ENCODE data around the gene CD247. TPM values are rescaled to one million over a fixed set of nuclear protein-coding genes. Genes with fewer than 3 reads are reported as not detected.

The CD247 gene
- total RNA-seq, 1 experiment from 2014 or later: 1.4 TPM

DNA sequence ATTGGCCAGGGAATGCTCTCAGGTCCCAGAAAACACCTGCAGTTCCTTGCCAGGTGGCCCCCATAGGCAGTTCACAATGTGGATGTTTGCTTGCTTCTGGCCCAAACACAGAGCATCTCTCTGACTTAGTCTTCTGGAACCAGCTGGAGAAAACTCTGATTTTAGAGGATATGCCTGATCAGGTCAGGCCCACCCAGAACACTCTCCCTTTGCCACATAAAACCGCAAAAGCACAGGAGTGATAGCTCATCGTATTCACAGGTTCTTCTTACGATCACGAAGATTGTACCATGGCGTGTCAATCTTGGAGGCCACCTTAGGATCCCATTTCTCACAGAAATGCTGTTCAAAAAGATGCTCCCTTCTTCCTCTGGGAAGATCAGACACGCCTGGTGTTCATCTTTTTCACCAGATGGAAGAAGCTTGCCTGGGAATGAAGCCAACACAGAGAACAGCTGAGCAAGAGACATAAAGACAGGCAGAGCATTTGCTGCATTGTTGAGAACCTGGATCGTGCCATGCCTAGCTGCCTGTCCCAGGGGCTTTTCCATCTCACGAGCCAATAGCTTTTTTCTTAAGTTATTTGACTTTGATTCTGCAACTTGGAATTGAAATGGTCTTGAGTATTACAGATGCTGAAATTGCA lies 11.6 kb upstream of the CD247 start:
- H3K36me3 ChIP-seq (ENCODE audit: insufficient read depth, low read length, poor library complexity, severe bottlenecking): no peaks in the 10 kb centered on the region
- H3K4me1 ChIP-seq (ENCODE audit: insufficient read depth, low read length, poor library complexity, severe bottlenecking): no peaks in the 10 kb centered on the region
- intact Hi-C loops (cut with micrococcal nuclease; ENCODE audit: unreplicated experiment): loop anchor here (5.0 to 10.0 kb wide), 4 partner anchors 85 to 618 kb away; no protein-coding TSS in a partner anchor
- DNase-seq (ENCODE audit: low spot score): peak; percentile 58
- no peaks in the 10 kb centered on the region for H3K9me3 ChIP-seq (ENCODE audit: low read depth, low read length, poor library complexity, severe bottlenecking)
- H3K4me3 ChIP-seq (ENCODE audit: low read depth, low read length, poor library complexity, severe bottlenecking): no peak overlapping the region
- BruUV-seq (replicated peaks): no TSS peak
- TF ChIP-seq EZH2 (IDR thresholded peaks at IDR 0.05; ENCODE audit: borderline replicate concordance, low read depth, low read length, poor library complexity, severe bottlenecking): no peak
- TF ChIP-seq, protein P1, sequence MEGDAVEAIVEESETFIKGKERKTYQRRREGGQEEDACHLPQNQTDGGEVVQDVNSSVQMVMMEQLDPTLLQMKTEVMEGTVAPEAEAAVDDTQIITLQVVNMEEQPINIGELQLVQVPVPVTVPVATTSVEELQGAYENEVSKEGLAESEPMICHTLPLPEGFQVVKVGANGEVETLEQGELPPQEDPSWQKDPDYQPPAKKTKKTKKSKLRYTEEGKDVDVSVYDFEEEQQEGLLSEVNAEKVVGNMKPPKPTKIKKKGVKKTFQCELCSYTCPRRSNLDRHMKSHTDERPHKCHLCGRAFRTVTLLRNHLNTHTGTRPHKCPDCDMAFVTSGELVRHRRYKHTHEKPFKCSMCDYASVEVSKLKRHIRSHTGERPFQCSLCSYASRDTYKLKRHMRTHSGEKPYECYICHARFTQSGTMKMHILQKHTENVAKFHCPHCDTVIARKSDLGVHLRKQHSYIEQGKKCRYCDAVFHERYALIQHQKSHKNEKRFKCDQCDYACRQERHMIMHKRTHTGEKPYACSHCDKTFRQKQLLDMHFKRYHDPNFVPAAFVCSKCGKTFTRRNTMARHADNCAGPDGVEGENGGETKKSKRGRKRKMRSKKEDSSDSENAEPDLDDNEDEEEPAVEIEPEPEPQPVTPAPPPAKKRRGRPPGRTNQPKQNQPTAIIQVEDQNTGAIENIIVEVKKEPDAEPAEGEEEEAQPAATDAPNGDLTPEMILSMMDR (conservative IDR thresholded peaks at IDR 0.05; ENCODE audit: low read depth, low read length): no peak
- no peak overlapping the region for H3K27ac ChIP-seq (ENCODE audit: low read depth, low read length, poor library complexity, severe bottlenecking)
- ChIA-PET POLR2A (ENCODE audit: low non-redundant PET) (no interaction called here), CTCF (interaction anchor here (0.8 to 1.0 kb wide), 3 partner anchors 10 to 262 kb away, joined by 3 to 5 read pairs (median 4); no protein-coding TSS in a partner anchor)
- no peaks in the 10 kb centered on the region for H3K27me3 ChIP-seq (replicated peaks; ENCODE audit: insufficient read depth, low read depth, low read length, poor library complexity)

DNA sequence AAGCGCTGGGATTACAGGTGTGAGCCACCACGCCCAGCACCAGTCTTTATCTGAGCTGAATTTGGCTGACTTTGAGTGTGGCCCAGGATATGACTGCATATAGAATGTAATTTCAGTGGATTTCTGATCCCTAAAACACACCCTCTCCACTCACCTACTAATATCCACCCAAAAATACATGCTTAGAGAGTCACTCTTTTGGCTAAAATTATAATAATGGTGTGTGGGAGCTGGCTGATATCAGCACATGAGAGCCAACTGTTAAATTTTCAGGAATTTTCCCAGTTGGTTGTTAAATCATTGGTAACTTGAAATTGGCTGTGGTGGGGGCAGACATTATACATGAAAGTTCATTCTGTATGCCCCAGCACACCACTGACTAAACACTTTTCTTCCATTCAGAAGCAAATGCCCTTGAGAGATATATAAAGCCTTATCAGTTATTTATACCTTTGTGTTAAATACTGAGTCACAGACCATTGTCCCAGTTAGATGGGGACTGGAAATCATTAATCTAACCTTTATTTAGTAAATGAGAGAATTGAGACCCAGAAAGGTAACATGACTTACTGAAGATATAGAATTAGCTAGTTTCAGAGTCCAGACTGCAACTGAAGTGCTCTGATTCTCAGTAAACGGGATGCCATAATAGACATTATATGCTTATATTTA lies 9.9 kb upstream of the CD247 start:
- BruUV-seq (replicated peaks): no TSS peak
- Histone ChIP-seq H3K4me3 (ENCODE audit: low read depth, low read length, poor library complexity, severe bottlenecking) (no peak overlapping the region), H3K27me3 (replicated peaks; ENCODE audit: insufficient read depth, low read depth, low read length, poor library complexity) (no peaks in the 10 kb centered on the region), H3K36me3 (ENCODE audit: insufficient read depth, low read length, poor library complexity, severe bottlenecking) (no peaks in the 10 kb centered on the region), H3K4me1 (ENCODE audit: insufficient read depth, low read length, poor library complexity, severe bottlenecking) (no peaks in the 10 kb centered on the region), H3K9me3 (ENCODE audit: low read depth, low read length, poor library complexity, severe bottlenecking) (no peaks in the 10 kb centered on the region), H3K27ac (ENCODE audit: low read depth, low read length, poor library complexity, severe bottlenecking) (no peak overlapping the region)
- POLR2A ChIA-PET (ENCODE audit: low non-redundant PET): no interaction called here
- no peak for DNase-seq (ENCODE audit: low spot score)
- CTCF ChIA-PET: no interaction called here
- TF ChIP-seq, protein P1 (conservative IDR thresholded peaks at IDR 0.05; ENCODE audit: low read depth, low read length): no peak
- TF ChIP-seq EZH2 (IDR thresholded peaks at IDR 0.05; ENCODE audit: borderline replicate concordance, low read depth, low read length, poor library complexity, severe bottlenecking): no peak
- intact Hi-C loops (cut with micrococcal nuclease; ENCODE audit: unreplicated experiment): loop anchor here (5.0 kb wide), 1 partner anchor 446 kb away; no protein-coding TSS in a partner anchor

DNA sequence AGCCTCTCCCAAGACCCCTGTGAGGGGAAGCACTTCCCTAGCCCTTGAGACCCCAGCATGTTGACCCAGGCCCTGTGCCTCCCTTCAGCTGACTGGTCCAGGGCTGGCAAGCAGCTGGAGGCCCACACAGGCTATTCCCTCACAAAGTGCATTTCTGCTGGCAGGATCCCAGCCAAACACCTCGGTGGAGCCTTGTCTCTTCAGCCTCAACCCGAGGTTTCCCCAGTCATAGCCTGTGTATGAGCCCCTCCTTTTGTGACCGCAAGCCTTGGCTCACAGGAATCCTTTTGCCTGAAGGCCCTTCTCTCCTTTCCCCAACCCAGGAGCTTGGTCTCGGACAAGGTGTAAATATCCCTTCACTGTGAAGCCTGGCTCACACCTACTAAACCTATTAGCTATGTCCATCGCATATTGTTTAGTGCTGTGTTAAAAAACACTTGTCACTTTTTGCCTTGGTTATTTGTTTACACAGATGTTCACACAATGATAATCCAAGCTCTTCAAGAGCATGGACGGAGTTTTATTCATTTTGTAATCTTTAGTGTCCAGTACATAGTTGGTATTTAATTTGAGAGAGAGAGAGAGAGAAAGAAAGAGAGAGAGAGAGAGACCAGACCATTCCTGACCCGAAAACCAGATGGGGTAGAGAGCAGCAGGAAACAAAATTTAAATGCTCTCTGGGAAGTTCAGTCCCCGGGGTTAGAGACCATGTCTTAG lies 8.5 kb upstream of the CD247 start:
- no peak for DNase-seq (ENCODE audit: low spot score)
- CTCF ChIA-PET: no interaction called here
- H3K4me3 ChIP-seq (ENCODE audit: low read depth, low read length, poor library complexity, severe bottlenecking): no peak overlapping the region
- no TSS peak for BruUV-seq (replicated peaks)
- H3K27me3 ChIP-seq (replicated peaks; ENCODE audit: insufficient read depth, low read depth, low read length, poor library complexity): no peaks in the 10 kb centered on the region
- no peaks in the 10 kb centered on the region for H3K4me1 ChIP-seq (ENCODE audit: insufficient read depth, low read length, poor library complexity, severe bottlenecking)
- POLR2A ChIA-PET (ENCODE audit: low non-redundant PET): interaction anchor here (0.6 kb wide), 1 partner anchor 637 kb away, joined by 20 read pairs; no protein-coding TSS in a partner anchor
- no peak overlapping the region for H3K27ac ChIP-seq (ENCODE audit: low read depth, low read length, poor library complexity, severe bottlenecking)
- H3K9me3 ChIP-seq (ENCODE audit: low read depth, low read length, poor library complexity, severe bottlenecking): no peaks in the 10 kb centered on the region
- TF ChIP-seq EZH2 (IDR thresholded peaks at IDR 0.05; ENCODE audit: borderline replicate concordance, low read depth, low read length, poor library complexity, severe bottlenecking): no peak
- TF ChIP-seq, protein P1 (conservative IDR thresholded peaks at IDR 0.05; ENCODE audit: low read depth, low read length): no peak
- intact Hi-C loops (cut with micrococcal nuclease; ENCODE audit: unreplicated experiment): loop anchor here (5.0 kb wide), 1 partner anchor 445 kb away; no protein-coding TSS in a partner anchor
- no peaks in the 10 kb centered on the region for H3K36me3 ChIP-seq (ENCODE audit: insufficient read depth, low read length, poor library complexity, severe bottlenecking)
